GM18520 (cell line): Measurements from ENCODE around the gene PLPPR2.
"Not testable (repeated sequence)": the region's sequence is repeated elsewhere in the genome, so short reads cannot be mapped to it uniquely, and the experiment has no call there.

Source experiments
- ATAC-seq: cut with Tn5 transposase; IDR thresholded peaks from one replicate; pipeline ENCODE4 v1.9.1; 2021; ENCODE audit not compliant: unreplicated experiment

Gene PLPPR2

DNA sequence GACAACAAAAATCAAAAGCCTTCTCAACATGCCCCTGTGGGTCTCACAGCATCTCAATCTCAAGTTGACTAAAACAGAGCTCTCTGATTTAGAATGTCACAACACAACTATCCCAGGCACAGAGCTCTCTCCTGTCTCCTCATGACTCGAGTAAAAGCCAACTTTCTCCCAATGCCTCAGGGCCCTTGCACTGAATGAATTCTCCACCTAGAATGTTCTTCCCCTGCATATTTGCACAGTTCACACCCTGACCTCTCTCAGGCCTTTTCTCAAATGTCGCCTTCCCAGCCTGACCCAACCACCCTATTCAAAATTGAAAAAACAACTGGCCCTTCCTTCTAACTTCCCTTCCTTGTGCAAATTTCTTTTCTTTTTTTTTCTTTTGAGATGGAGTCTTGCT is 15.5 kb downstream of the PLPPR2 start:
- no peak for ATAC-seq

GRCh38 chr19:11373166-11373884 is 18.1 kb downstream of the PLPPR2 start:
- no peak for ATAC-seq

DNA sequence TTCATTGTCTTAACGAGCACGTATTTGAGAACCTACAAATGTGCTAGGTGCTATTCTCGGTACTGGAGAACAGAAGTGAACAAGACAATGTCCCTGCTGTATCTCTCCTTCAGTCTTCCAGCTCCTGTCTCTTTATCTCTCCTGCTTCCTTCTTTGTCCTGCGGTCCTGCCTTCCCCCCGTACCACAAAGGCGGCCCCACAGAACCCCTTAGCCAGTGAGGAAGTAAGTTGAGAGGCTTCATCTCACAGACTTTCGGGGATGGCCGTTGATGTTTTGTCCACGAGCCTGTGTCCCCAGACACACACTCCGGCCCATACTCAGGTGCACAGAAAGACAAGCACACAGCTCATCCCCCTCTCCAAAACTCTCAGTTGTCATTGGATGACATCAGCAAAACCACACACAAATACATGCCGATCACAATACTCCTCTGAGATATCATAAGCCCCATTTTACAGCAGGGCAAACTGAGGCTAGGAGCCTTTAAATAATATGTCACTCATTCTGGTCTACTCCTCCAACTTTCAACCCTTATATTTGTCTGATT is 18.7 kb downstream of the PLPPR2 start:
- ATAC-seq: no peak

GRCh38 chr19:11374433-11375142 is 19.4 kb downstream of the PLPPR2 start, which contains the start of gene SWSAP1:
Gene SWSAP1 (plus strand): TSS chr19:11374666. CDS start chr19:11374681, 15 bp downstream.
- peak; percentile 90 for ATAC-seq

DNA sequence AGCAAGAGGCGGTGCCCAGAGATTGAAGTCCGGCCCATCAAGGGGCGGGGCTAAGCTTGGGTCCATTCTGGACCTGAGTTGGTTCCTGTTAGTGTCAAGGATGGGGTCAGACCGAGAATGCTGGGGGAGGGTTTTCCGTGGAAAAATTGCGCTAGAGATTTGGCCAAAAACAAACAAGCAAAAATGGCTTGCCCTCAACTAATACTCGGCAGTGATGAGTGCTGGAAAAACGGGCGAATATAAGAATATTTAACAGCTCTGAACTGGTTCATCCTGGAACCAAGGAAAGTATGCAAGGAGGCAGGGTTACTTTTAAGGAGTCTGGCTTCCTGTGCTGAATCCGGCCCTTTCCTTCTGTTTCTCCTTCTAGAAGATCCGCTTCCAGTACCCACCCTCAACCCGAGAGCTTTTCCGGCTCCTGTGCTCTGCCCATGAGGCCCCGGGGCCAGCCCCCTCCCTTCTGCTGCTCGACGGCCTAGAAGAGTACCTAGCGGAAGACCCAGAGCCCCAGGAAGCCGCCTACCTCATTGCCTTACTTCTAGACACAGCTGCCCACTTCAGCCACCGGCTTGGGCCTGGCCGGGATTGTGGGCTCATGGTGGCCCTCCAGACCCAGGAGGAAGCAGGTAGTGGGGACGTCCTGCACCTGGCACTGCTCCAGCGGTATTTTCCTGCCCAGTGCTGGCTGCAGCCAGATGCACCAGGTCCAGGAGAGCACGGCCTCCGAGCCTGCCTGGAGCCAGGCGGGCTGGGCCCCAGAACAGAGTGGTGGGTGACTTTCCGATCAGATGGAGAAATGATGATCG is 20.1 kb downstream of the PLPPR2 start:
- no peak for ATAC-seq

- ATAC-seq: no peak
Observed at GRCh38 chr19:11377237-11377636, 22.0 kb downstream of the PLPPR2 start.

DNA sequence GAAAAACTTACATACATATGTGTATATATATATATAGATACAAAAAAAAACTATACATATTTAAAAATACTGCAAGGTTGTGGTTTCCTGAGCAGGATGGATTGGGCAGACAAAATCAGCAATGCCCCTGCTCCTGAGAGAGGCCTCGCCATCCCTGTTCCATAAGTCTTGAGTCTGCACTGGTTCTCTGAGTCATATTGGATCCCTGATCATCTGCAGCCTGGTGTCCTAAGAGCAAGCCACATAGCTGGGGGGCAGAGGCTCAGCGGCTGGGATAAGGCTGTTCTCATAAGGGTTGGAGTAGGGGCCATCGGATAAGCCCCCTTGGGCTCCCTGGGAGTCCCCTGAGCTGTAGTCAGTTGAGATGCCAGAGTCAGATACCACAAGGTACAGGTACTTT is 22.5 kb downstream of the PLPPR2 start:
- no peak for ATAC-seq

- ATAC-seq: no peak
Observed at GRCh38 chr19:11378319-11379189, 23.3 kb downstream of the PLPPR2 start.

- not testable (repeated sequence) for ATAC-seq
Observed at GRCh38 chr19:11379269-11379845, 24.1 kb downstream of the PLPPR2 start.

DNA sequence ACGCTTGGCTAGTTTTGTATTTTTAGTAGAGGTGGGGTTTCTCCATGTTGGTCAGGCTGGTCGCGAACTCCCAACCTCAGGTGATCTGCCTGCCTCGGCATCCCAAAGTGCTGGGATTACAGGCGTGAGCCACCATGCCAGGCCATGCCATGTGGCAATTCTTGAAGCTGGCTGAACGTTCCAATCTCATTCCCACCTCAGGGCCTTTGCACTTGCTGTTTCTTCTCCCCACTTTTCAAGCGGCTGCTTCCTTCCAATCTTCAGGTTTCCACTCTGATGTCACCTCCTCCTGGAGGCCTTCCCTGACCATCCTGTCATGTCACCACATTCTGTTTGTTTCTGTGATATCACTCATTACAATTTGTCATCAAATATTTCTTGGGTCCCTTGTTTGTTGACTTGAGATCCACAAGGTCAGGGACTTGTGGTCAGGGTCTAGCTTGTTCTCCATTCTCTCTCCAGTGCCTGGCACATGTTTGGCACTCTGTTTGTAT is 24.7 kb downstream of the PLPPR2 start:
- ATAC-seq: no peak

- peak; percentile 59 for ATAC-seq
Observed at GRCh38 chr19:11380653-11381537, 25.7 kb downstream of the PLPPR2 start.

DNA sequence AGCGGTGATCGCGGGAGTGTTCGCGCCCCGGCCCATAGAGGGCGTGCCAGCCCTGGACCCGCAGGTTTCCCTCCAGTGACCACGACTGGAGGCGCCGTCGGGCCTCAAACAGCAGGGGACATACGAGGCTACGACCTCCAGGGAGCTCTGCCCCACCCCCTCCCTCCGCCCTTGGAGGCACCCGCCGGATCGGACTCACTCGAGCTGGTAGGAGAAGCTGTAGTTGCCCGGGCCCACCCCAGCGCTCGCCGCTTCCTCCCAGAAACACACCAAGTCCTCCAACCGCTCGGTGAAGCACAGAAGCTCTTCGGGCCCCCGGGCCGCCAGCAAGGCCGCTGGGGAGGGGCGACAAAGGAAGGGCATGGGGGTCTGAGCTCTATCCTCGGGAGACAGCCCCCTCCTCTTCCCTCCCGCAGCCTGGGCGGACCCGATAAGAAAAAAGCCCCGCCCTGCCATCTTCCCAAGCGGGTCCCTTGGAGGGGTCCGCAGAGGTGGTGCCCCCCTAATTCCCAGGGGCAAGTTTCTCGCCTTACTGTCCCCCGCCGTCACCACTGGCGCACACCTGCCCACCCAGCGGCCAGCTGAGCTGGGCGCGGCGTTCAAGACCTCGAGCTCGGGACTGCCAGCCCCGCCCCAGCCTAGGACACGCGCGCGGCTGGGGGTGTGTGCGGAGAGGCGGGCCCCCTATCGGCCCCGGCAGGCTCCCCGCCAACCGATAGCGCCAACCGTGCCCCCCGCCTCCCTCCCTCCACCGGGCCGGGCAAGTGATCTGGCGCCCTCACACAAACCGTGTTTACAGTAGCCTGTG is 27.9 kb downstream of the PLPPR2 start:
- ATAC-seq: no peak

DNA sequence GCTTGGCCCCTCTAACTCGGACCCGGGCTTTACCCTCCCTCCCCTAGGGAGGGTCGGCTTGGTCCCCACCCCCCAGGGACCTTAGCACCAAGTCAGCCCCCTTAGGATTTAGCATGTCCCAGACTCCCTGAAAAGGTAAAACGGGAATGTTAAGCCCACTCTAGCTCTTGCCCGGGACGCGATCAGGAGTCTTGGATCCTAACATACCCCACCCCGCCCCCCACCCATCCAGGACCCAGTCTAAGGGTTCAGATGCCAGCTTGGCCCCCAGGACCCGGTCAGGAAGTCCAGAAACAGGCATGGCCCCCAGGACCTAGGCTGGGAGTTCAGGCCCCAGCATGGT is 28.4 kb downstream of the PLPPR2 start:
- ATAC-seq: no peak

DNA sequence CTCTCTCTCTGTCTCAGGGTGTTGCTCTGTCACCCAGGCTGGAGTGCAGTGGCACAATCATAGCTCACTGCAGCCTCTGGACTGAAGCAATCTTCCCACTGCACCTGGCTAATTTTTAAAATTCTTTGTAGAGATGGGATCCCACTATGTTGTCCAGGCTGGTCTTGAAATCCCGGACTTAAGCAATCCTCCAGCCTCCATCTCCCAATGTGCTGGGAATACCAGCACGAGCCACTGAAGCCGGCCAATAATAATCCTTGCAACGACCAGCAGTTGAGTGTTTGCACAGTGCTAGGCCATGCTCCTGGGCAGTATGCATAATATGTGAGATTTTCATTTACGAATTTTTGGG is 29.5 kb downstream of the PLPPR2 start:
- ATAC-seq: no peak

- no peak for ATAC-seq
Observed at GRCh38 chr19:11387162-11388034, 32.2 kb downstream of the PLPPR2 start.

GRCh38 chr19:11390359-11390758 is 35.1 kb downstream of the PLPPR2 start:
- ATAC-seq: no peak

- ATAC-seq: no peak
Observed at GRCh38 chr19:11390933-11391680, 35.9 kb downstream of the PLPPR2 start.
